Measurements from ENCODE around the gene TAS1R3. TPM values are rescaled to one million over a fixed set of nuclear protein-coding genes. Genes with fewer than 3 reads are reported as not detected.

Gene TAS1R3
- total RNA-seq, 2 donors from 2014 or later = 0.24 to 0.57 TPM

DNA sequence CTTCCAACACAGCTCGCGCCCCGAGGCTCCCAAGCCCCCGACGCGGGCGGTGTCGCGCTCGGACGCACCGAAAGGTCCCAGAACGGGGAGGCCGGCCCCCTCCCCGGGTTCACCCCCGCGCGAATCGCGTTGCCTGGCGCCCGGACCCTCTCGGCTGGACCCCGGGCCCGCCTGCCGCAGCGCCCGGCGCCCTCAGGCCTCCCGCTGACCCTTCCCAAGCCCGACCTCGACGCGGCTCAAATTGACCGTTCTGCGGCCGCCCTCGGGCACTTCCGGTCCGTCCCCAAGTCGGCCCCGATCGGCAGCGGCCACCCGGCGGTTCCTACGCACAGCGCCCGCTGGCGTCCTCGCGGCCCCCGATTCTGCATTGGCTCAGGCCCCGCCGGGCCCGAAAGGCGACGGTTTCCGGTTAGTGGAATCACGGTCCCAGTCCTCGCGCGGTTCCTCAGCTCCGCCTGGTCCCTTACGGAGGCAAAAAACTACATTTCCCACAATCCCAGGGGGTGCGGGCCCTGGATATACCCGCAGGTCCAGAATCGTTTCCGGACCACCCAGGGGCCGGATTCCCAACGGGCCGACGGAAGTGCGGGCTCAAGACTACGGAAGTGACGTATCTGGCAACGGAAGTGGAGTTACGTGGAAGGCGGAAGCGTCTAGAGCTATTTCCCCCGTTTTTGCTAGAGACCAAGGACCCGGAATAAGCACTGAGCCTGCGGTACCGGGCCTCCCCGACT, 44.0 kb downstream of the TAS1R3 start, which contains the start of gene AURKAIP1:
TSS of gene AURKAIP1 (minus strand) at position 279 of the 734 bp plus-strand sequence. CDS start 451 bp downstream, outside the sequence.
- intact Hi-C loops (cut with DNase I) = no loop called here
- Histone ChIP-seq H3K36me3 (no peaks in the 10 kb centered on the region), H3K4me3 (peak within 1 kb of the TSS; percentile 75), H3K9ac (ENCODE audit: low read depth in 2 of 2, low read length in 2 of 2) (peak within 1 kb of the TSS; percentile 87 to 98), H3K27ac (peak within 1 kb of the TSS; percentile 76), H3K27me3 (no peaks in the 10 kb centered on the region), H3K4me1 (peaks cover 23% of the 10 kb centered on the region), H3K9me3 (no peaks in the 10 kb centered on the region)
- peak; percentile 98 for DNase-seq
- TF ChIP-seq, protein P1, sequence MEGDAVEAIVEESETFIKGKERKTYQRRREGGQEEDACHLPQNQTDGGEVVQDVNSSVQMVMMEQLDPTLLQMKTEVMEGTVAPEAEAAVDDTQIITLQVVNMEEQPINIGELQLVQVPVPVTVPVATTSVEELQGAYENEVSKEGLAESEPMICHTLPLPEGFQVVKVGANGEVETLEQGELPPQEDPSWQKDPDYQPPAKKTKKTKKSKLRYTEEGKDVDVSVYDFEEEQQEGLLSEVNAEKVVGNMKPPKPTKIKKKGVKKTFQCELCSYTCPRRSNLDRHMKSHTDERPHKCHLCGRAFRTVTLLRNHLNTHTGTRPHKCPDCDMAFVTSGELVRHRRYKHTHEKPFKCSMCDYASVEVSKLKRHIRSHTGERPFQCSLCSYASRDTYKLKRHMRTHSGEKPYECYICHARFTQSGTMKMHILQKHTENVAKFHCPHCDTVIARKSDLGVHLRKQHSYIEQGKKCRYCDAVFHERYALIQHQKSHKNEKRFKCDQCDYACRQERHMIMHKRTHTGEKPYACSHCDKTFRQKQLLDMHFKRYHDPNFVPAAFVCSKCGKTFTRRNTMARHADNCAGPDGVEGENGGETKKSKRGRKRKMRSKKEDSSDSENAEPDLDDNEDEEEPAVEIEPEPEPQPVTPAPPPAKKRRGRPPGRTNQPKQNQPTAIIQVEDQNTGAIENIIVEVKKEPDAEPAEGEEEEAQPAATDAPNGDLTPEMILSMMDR (IDR thresholded peaks at IDR 0.05) = no peak

- Histone ChIP-seq H3K27me3 (no peaks in the 10 kb centered on the region), H3K4me3 (no peak overlapping the region), H3K36me3 (no peaks in the 10 kb centered on the region), H3K9me3 (no peaks in the 10 kb centered on the region), H3K27ac (no peak overlapping the region), H3K4me1 (peaks cover 23% of the 10 kb centered on the region), H3K9ac (ENCODE audit: low read depth in 2 of 2, low read length in 2 of 2) (no peak overlapping the region)
- intact Hi-C loops (cut with DNase I) = no loop called here
- no peak for DNase-seq
- TF ChIP-seq, protein P1 (IDR thresholded peaks at IDR 0.05) = no peak
These were observed 45.6 kb downstream of the TAS1R3 start for GRCh38 chr1:1376551-1377226.

- H3K27me3 ChIP-seq = no peaks in the 10 kb centered on the region
- peaks cover 17% of the 10 kb centered on the region for H3K4me1 ChIP-seq
- intact Hi-C loops (cut with DNase I) = no loop called here
- TF ChIP-seq, protein P1 (IDR thresholded peaks at IDR 0.05) = no peak
- H3K9ac ChIP-seq (ENCODE audit: low read depth in 2 of 2, low read length in 2 of 2) = no peak overlapping the region
- no peak overlapping the region for H3K27ac ChIP-seq
- no peak overlapping the region for H3K4me3 ChIP-seq
- H3K9me3 ChIP-seq = no peaks in the 10 kb centered on the region
- no peak for DNase-seq
- H3K36me3 ChIP-seq = no peaks in the 10 kb centered on the region
These were observed 46.6 kb downstream of the TAS1R3 start for GRCh38 chr1:1377540-1378205.

DNA sequence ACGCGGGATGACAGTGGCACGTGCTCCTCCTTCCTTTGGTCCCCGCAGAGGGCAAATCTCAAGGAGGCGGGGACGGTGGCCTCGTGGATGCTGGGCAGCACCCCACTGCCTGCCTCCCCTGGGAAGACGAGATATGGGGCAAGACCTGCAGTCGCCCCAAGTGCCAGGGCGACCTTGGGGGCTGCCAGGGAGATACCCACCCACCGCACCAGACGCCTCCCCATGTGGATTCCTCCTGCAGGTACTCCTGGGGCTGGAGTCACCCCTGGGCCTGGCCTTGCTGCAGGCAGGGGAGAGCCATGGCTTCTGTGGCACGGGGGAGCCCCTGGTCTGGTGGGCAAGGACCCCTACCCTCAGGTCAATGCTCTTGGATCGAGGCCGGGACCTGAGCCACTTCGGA, 49.8 kb downstream of the TAS1R3 start:
- no peak overlapping the region for H3K4me3 ChIP-seq
- no peaks in the 10 kb centered on the region for H3K9me3 ChIP-seq
- TF ChIP-seq, protein P1 (IDR thresholded peaks at IDR 0.05) = no peak
- intact Hi-C loops (cut with DNase I) = no loop called here
- DNase-seq = no peak
- H3K27ac ChIP-seq = no peak overlapping the region
- H3K36me3 ChIP-seq = peaks cover 1% of the 10 kb centered on the region
- H3K27me3 ChIP-seq = no peaks in the 10 kb centered on the region
- H3K9ac ChIP-seq (ENCODE audit: low read depth in 2 of 2, low read length in 2 of 2) = no peak overlapping the region
- peaks cover 3% of the 10 kb centered on the region for H3K4me1 ChIP-seq

GRCh38 chr1:1381294-1381693, 50.2 kb downstream of the TAS1R3 start:
- intact Hi-C loops (cut with DNase I) = no loop called here
- DNase-seq = no peak
- H3K4me3 ChIP-seq = no peak overlapping the region

More at GRCh38 chr1:1381294-1381693, 50.2 kb downstream of the TAS1R3 start:
- Histone ChIP-seq H3K36me3 (peaks cover 6% of the 10 kb centered on the region), H3K4me1 (no peaks in the 10 kb centered on the region), H3K9me3 (no peaks in the 10 kb centered on the region), H3K27me3 (no peaks in the 10 kb centered on the region), H3K27ac (no peak overlapping the region), H3K9ac (ENCODE audit: low read depth in 2 of 2, low read length in 2 of 2) (no peak overlapping the region)
- TF ChIP-seq, protein P1 (IDR thresholded peaks at IDR 0.05) = no peak
